SK-N-SH treated with all-trans-retinoic acid at 6 μM for 48 hours (cell line): ENCODE results near the gene POU2F1.
A peak's percentile ranks its signal among the peaks of the same experiment; 100 is the strongest.

Experiments
- ATAC-seq: fragments of 200-7000 bp; cut with Tn5 transposase; 3 replicates; pipeline ENCODE4 v1.9.1; 2020; ENCODE audit warnings: mild to moderate bottlenecking, moderate library complexity
- ARNTL ChIP-seq: fragments of 450-650 bp; formaldehyde crosslinking; IDR thresholded peaks from 2 replicates; pipeline ENCODE4 v1.5.0; 2020; ENCODE audit warnings: low read depth, mild to moderate bottlenecking, moderate library complexity, borderline replicate concordance
- BACH2 ChIP-seq: fragments of 250-450 bp; sonication (Bioruptor Pico); IDR thresholded peaks from 2 replicates; pipeline ENCODE4 v1.9.0; 2021; ENCODE audit warnings: mild to moderate bottlenecking, borderline replicate concordance
- CSDC2 ChIP-seq: fragments of 250-450 bp; sonication (Bioruptor Pico); IDR thresholded peaks from 2 replicates; pipeline ENCODE4 v1.5.0; 2020; ENCODE audit warnings: mild to moderate bottlenecking, moderate library complexity
- CSRNP3 ChIP-seq: fragments of 250-450 bp; sonication (Bioruptor Pico); IDR thresholded peaks from 2 replicates; pipeline ENCODE4 v1.5.1; 2021; ENCODE audit warnings: mild to moderate bottlenecking, moderate library complexity
- ESRRG ChIP-seq: fragments of 250-450 bp; sonication (Bioruptor Pico); IDR thresholded peaks from 2 replicates; pipeline ENCODE4 v1.6.1; 2021; ENCODE audit warnings: mild to moderate bottlenecking
- ISL1 ChIP-seq: fragments of 250-450 bp; sonication (Bioruptor Pico); IDR thresholded peaks from 2 replicates; pipeline ENCODE4 v2.1.2; 2022; ENCODE audit warnings: mild to moderate bottlenecking, moderate library complexity
- OSR1 ChIP-seq: fragments of 250-450 bp; sonication (Bioruptor Pico); IDR thresholded peaks from 2 replicates; pipeline ENCODE4 v1.8.0; 2022; ENCODE audit warnings: moderate library complexity, mild to moderate bottlenecking, inconsistent platforms
- PPARA ChIP-seq: fragments of 250-450 bp; sonication (Bioruptor Pico); IDR thresholded peaks from 2 replicates; pipeline ENCODE4 v1.5.0; 2020; ENCODE audit warnings: mild to moderate bottlenecking, borderline replicate concordance
- RARB ChIP-seq: fragments of 250-450 bp; sonication (Bioruptor Pico); IDR thresholded peaks from 2 replicates; pipeline ENCODE4 v1.8.0; 2021; ENCODE audit warnings: mild to moderate bottlenecking, moderate library complexity
- SNAI2 ChIP-seq: fragments of 250-450 bp; sonication (Bioruptor Pico); IDR thresholded peaks from 2 replicates; pipeline ENCODE4 v1.5.0; 2020; ENCODE audit warnings: mild to moderate bottlenecking, moderate library complexity
- TCF4 ChIP-seq: fragments of 250-450 bp; sonication (Bioruptor Pico); IDR thresholded peaks from 2 replicates; pipeline ENCODE4 v1.8.0; 2021; ENCODE audit warnings: mild to moderate bottlenecking, moderate library complexity, borderline replicate concordance
- ZC3H10 ChIP-seq: fragments of 250-450 bp; sonication (Bioruptor Pico); IDR thresholded peaks from 2 replicates; pipeline ENCODE4 v1.5.1; 2021; ENCODE audit warnings: mild to moderate bottlenecking, moderate library complexity
- ZFP3 ChIP-seq: fragments of 250-450 bp; sonication (Bioruptor Pico); IDR thresholded peaks from 2 replicates; pipeline ENCODE4 v1.5.0; 2020; ENCODE audit warnings: mild to moderate bottlenecking, moderate library complexity
- ZFP30 ChIP-seq: fragments of 450-650 bp; formaldehyde crosslinking; IDR thresholded peaks from 2 replicates; pipeline ENCODE4 v1.5.0; 2022; ENCODE audit warnings: mild to moderate bottlenecking, moderate library complexity
- ZNF565 ChIP-seq: fragments of 450-650 bp; formaldehyde crosslinking; conservative IDR thresholded peaks from 2 replicates; pipeline ENCODE4 v1.5.0; 2020; ENCODE audit warnings: low read depth, mild to moderate bottlenecking, moderate library complexity
- ZNF8 ChIP-seq: fragments of 450-650 bp; formaldehyde crosslinking; IDR thresholded peaks from 2 replicates; pipeline ENCODE4 v1.5.0; 2020; ENCODE audit warnings: mild to moderate bottlenecking, moderate library complexity
- TF ChIP-seq, protein P1 (sequence below): fragments of 250-450 bp; sonication (Bioruptor Pico); IDR thresholded peaks from 2 replicates; pipeline ENCODE4 v1.8.0; 2021; ENCODE audit warnings: low read depth, mild to moderate bottlenecking, moderate library complexity, borderline replicate concordance
- TF ChIP-seq, protein P2 (sequence below): fragments of 250-450 bp; sonication (Bioruptor Pico); IDR thresholded peaks from 2 replicates; pipeline ENCODE4 v1.5.1; 2020; ENCODE audit warnings: low read depth, mild to moderate bottlenecking, moderate library complexity

The POU2F1 gene

GRCh38 chr1:167455786-167456446, 235.2 kb downstream of the POU2F1 start:
- peak; percentile 59 for ATAC-seq
- no peak for TF ChIP-seq ZFP30 (CRISPR knock-in tag)
- no peak for TF ChIP-seq SNAI2
- no peak for TF ChIP-seq ZNF8 (CRISPR knock-in tag)
- TF ChIP-seq PPARA (CRISPR knock-in tag) = no peak
- TF ChIP-seq ZFP3 (CRISPR knock-in tag) = no peak
- no peak for TF ChIP-seq OSR1 (CRISPR knock-in tag)

DNA sequence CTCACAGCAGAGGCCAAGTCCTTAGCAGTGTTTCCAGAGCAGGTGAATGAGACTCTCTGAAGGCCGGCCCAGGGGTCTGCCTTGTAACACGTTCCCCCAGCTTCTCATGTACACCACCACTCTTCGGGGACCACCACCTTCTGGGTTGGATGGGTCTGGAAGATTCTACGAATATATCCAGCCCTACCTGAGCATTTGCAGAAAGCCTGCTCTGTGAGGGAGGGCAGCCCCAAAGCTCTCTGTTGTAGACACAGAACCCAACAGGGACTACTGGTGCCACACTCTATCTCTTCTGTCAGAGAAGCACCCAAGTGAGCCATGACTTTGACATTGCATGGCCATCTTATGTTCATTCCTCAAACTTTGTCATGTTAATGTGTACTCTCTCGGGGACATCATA, 235.8 kb downstream of the POU2F1 start:
- ATAC-seq = no peak
- TF ChIP-seq ZFP3 (CRISPR knock-in tag) (no peak), PPARA (CRISPR knock-in tag) (no peak), ISL1 (CRISPR knock-in tag) (no peak), ESRRG (CRISPR knock-in tag) (no peak), ZC3H10 (CRISPR knock-in tag) (no peak), ARNTL (CRISPR knock-in tag) (no peak)
- TF ChIP-seq, protein P1, sequence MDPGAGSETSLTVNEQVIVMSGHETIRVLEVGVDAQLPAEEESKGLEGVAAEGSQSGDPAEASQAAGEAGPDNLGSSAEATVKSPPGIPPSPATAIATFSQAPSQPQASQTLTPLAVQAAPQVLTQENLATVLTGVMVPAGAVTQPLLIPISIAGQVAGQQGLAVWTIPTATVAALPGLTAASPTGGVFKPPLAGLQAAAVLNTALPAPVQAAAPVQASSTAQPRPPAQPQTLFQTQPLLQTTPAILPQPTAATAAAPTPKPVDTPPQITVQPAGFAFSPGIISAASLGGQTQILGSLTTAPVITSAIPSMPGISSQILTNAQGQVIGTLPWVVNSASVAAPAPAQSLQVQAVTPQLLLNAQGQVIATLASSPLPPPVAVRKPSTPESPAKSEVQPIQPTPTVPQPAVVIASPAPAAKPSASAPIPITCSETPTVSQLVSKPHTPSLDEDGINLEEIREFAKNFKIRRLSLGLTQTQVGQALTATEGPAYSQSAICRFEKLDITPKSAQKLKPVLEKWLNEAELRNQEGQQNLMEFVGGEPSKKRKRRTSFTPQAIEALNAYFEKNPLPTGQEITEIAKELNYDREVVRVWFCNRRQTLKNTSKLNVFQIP (CRISPR knock-in tag) = no peak

GRCh38 chr1:167456926-167457325, 236.2 kb downstream of the POU2F1 start:
- TF ChIP-seq BACH2 = no peak
- no peak for TF ChIP-seq RARB
- TF ChIP-seq ZC3H10 (CRISPR knock-in tag) = no peak
- no peak for TF ChIP-seq ZFP3 (CRISPR knock-in tag)
- TF ChIP-seq OSR1 (CRISPR knock-in tag) = no peak
- no peak for TF ChIP-seq PPARA (CRISPR knock-in tag)
- TF ChIP-seq ZFP30 (CRISPR knock-in tag) = no peak
- no peak for TF ChIP-seq TCF4 (CRISPR knock-in tag)
- TF ChIP-seq ISL1 (CRISPR knock-in tag) = no peak
- no peak for TF ChIP-seq ZNF8 (CRISPR knock-in tag)
- TF ChIP-seq CSRNP3 (CRISPR knock-in tag) = no peak
- TF ChIP-seq, protein P2, sequence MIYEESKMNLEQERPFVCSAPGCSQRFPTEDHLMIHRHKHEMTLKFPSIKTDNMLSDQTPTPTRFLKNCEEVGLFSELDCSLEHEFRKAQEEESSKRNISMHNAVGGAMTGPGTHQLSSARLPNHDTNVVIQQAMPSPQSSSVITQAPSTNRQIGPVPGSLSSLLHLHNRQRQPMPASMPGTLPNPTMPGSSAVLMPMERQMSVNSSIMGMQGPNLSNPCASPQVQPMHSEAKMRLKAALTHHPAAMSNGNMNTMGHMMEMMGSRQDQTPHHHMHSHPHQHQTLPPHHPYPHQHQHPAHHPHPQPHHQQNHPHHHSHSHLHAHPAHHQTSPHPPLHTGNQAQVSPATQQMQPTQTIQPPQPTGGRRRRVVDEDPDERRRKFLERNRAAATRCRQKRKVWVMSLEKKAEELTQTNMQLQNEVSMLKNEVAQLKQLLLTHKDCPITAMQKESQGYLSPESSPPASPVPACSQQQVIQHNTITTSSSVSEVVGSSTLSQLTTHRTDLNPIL (CRISPR knock-in tag) = no peak
- no peak for TF ChIP-seq ZNF565 (CRISPR knock-in tag)
- TF ChIP-seq ARNTL (CRISPR knock-in tag) = no peak
- TF ChIP-seq, all 23 proteins: peak for 0
- no peak for ATAC-seq

GRCh38 chr1:167457936-167458584, 237.4 kb downstream of the POU2F1 start:
- no peak for TF ChIP-seq ZNF8 (CRISPR knock-in tag)
- no peak for TF ChIP-seq RARB
- no peak for TF ChIP-seq CSDC2 (CRISPR knock-in tag)
- TF ChIP-seq ARNTL (CRISPR knock-in tag) = no peak
- TF ChIP-seq CSRNP3 (CRISPR knock-in tag) = no peak
- no peak for TF ChIP-seq ESRRG (CRISPR knock-in tag)
- TF ChIP-seq, protein P1 (CRISPR knock-in tag) = no peak
- TF ChIP-seq SNAI2 = no peak
- TF ChIP-seq ZFP3 (CRISPR knock-in tag) = no peak
- TF ChIP-seq TCF4 (CRISPR knock-in tag) = no peak
- TF ChIP-seq, protein P2 (CRISPR knock-in tag) = no peak

More at GRCh38 chr1:167457936-167458584, 237.4 kb downstream of the POU2F1 start:
- no peak for ATAC-seq
